Type B pancreatic cell (in vitro differentiated cells): ENCODE measurements around the gene PRPSAP2. TPM values are rescaled to one million over a fixed set of nuclear protein-coding genes. Genes with fewer than 3 reads are reported as not detected.
"Not testable (repeated sequence)": the region's sequence is repeated elsewhere in the genome, so short reads cannot be mapped to it uniquely, and the experiment has no call there.

Experiments
- DNase-seq: peaks from one replicate; pipeline ENCODE4 v3.0.0; 2021; ENCODE audit warnings: mixed read lengths; ENCODE audit not compliant: unreplicated experiment; ENCODE audit errors: extremely low spot score
- H3K27ac Mint-ChIP-seq: 2 replicates; pipeline ENCODE4 v1.8.0; 2021; ENCODE audit warnings: mild to moderate bottlenecking, mixed read lengths
- H3K27me3 Mint-ChIP-seq: 2 replicates; pipeline ENCODE4 v1.8.0; 2021; ENCODE audit warnings: mixed read lengths
- H3K36me3 Mint-ChIP-seq: 2 replicates; pipeline ENCODE4 v1.8.0; 2021; ENCODE audit warnings: mixed read lengths
- H3K4me1 Mint-ChIP-seq: one replicate; pipeline ENCODE4 v1.8.0; 2021; ENCODE audit warnings: mixed read lengths; ENCODE audit not compliant: unreplicated experiment
- H3K4me3 Mint-ChIP-seq: 2 replicates; pipeline ENCODE4 v1.8.0; 2021; ENCODE audit warnings: mild to moderate bottlenecking, mixed read lengths
- H3K9me3 Mint-ChIP-seq: 2 replicates; pipeline ENCODE4 v1.8.0; 2021; ENCODE audit warnings: mixed read lengths
- CTCF ChIP-seq: fragments of 200-600 bp; sonication (generic); conservative IDR thresholded peaks from 2 replicates; pipeline ENCODE4 v1.5.0; 2021; ENCODE audit warnings: antibody characterized with exemption, mild to moderate bottlenecking
- total RNA-seq: library from RNA; stranded (reverse); gene quantifications from 2 replicates; pipeline ENCODE4 v1.2.1, GENCODE V29; 2021; ENCODE audit warnings: low replicate concordance

PRPSAP2 gene
- total RNA-seq, 1 donor from 2014 or later = 50.7 TPM

GRCh38 chr17:18859256-18859655 lies 1.3 kb downstream of the PRPSAP2 start:
- Mint-ChIP-seq H3K27me3 (no peaks in the 10 kb centered on the region), H3K9me3 (no peaks in the 10 kb centered on the region), H3K4me3 (peak overlapping the region; percentile 93), H3K36me3 (peaks cover 11% of the 10 kb centered on the region), H3K27ac (peak overlapping the region; percentile 88), H3K4me1 (peaks cover 23% of the 10 kb centered on the region)
- no peak for DNase-seq
- no peak for TF ChIP-seq CTCF

DNA sequence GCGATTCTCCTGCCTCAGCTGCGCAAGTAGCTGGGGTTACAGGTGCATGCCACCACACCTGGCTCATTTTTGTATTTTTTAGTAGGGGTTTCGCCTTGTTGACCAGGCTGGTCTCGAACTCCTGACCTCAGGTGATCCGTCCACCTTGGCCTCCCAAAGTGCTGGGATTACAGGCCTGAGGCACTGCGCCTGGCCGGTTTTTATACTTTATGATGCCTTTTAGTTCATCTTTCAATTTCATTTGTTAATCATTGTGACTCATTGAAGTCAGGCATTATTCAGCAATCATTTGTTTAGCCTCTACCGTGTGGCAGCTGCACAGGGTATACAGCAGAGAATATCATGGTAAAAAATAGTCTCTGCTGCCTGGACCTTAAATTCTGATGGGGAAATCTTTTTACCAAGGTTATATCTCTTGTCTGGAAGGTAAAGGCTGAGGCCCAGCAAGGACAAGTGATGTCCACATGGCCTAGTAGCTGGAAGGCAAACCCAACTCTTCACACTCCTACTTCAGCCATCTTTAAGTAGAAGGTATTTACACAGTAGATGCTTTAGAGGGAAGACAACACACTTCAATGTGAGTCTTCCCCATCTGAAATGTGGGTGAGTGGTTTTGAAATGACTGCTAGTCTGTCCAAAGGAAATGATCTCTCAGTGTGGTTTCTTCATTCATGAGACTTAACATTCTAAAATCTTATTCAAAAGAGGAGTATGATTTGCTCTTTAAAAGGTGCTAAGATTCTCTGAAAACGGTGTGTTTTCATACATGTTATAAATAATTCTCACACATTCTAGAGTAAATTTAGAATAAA lies 2.4 kb downstream of the PRPSAP2 start:
- Mint-ChIP-seq H3K27ac (no peak overlapping the region), H3K4me3 (peak overlapping the region; percentile 59), H3K9me3 (no peaks in the 10 kb centered on the region), H3K4me1 (peaks cover 19% of the 10 kb centered on the region), H3K27me3 (no peaks in the 10 kb centered on the region), H3K36me3 (peaks cover 11% of the 10 kb centered on the region)
- no peak for TF ChIP-seq CTCF
- no peak for DNase-seq

DNA sequence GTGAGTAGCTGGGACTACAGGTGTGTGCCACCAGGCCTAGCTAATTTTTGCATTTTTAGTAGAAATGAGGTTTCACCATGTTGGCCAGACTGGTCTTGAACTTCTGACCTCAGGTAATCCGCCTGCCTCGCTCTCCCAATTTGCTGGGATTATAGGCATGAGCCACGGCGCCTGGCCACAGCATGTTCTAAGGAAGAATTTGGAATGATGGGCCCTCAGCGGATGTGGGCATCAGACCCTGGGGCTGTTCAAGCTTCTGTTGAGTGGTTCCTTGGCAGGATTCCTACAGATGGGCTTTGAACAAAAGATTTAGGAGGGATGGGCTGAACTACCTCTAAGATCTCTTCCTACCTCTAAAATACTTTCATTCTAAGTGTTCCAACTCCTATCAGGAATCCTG lies 4.1 kb downstream of the PRPSAP2 start:
- TF ChIP-seq CTCF = no peak
- Mint-ChIP-seq H3K27me3 (no peaks in the 10 kb centered on the region), H3K9me3 (no peaks in the 10 kb centered on the region), H3K4me3 (no peak overlapping the region), H3K36me3 (peaks cover 15% of the 10 kb centered on the region), H3K27ac (no peak overlapping the region), H3K4me1 (peaks cover 13% of the 10 kb centered on the region)
- no peak for DNase-seq

DNA sequence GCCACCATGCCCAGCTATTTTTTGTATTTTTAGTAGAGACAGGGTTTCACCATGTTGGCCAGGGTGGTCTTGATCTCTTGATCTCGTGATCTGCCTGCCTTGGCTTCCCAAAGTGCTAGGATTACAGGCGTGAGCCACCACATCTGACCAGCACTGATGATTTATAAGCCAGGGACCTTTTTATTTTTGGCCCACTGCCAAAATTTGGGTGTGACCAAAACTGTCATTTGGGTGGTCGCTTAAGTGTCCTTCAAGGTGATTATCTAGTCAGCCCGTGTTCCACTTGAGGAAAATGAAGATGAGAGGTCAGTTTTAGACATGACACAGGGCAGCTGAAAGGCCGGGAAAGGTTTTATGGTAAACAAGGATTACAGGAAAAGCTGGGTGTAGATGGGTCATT lies 7.1 kb downstream of the PRPSAP2 start:
- not testable (repeated sequence) for H3K9me3 Mint-ChIP-seq, DNase-seq, H3K27ac Mint-ChIP-seq, H3K4me1 Mint-ChIP-seq, H3K27me3 Mint-ChIP-seq, H3K4me3 Mint-ChIP-seq
- H3K36me3 Mint-ChIP-seq = peaks cover 16% of the 10 kb centered on the region

DNA sequence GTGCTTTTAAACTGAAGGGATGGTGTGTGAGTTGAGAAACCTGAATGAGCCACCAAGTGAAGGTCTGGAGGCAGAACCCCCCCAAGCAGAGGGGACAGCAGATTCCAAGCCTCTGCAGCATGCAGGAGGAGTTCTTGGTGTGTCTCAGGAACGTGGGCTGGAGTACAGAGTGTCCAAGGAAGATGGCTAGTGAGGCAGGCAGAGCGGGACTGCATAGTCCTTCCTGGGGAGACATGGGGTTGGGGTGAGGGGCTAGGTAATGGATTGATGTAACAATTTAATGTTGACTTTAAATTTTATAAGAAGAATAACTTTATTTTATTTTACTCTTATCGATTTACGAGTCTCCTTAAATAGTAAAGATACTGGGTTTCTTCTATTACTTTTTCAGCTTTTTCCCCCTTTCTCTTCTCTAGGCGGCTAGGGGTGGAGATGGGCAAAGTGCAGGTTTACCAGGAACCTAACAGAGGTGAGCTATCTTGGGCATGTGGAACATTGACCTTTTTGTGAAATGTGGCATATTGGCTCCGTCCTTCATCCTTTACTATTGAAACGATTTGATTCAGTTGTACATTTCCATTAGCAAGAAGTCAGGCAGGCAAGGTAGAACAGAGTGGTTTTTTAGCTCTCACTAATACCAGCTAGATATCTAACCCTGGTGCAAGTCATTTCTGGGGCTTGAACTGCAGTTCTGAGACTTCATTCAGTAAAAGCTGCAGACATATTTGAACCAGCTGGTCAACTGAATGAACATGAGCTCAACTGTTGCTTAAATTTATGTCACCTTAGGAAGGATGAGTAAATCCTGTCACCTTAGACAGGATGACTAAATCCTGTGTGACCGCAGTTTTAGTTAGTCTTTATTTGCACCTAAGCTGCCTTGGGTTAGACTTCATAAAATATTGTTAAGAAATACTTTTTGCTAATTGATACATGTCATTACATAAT lies 9.2 kb downstream of the PRPSAP2 start:
- no peak overlapping the region for H3K4me3 Mint-ChIP-seq
- peaks cover 9% of the 10 kb centered on the region for H3K36me3 Mint-ChIP-seq
- TF ChIP-seq CTCF = no peak

More for the DNA sequence above, 9.2 kb downstream of the PRPSAP2 start:
- Mint-ChIP-seq H3K9me3 (no peaks in the 10 kb centered on the region), H3K4me1 (no peaks in the 10 kb centered on the region), H3K27ac (no peak overlapping the region), H3K27me3 (no peaks in the 10 kb centered on the region)
- DNase-seq = no peak
